Measurements from ENCODE around the gene TSSC4.

The TSSC4 gene

GRCh38 chr11:2387266-2387987, 13.1 kb upstream of the TSSC4 start:
- DNase-seq, result peak; percentile 48

DNA sequence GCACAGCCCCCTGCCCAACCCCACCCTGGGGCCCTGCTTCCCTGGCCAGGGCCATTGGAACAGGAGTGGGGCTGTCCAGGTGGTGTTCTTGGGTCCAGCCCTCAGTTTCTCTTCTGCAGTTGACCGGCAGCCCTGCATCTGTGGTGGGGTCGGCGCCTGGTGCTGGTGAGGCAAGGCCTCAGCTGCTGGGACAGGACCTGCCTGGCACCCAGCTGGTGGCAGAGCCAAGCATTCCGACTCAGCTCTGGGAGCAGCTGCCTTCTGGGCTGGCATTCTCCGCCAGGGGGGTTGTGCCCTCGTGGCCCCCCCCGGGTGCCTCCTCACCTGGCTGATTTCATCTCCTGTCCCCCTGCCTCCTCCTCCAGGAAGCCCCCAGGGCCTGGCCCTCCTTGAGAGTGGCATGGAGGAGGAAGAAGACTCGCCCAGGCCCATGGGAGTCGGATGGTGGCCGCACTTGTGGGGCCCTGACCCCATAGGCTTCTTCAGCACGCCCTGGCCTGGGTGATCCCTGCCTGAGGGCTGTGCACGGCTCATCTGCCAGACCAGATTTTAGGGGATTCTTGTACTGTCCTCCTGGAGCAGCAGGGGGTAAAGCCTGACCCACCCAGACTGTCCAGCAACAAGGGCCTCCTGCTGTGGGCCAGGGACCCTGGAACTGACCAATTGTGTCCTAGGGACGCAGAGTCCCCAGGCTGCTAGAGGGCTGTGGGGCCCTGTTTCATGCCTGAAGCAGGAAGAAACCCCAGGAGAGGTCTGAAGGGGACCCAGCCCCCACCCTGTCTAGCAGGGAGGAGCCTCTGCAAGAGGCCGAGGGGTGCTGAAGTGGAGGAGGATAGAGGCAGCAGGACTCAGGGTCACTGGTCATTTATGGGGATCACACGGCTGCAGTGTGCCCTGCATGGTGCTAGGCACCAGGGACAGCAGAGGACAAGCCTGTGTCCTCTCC, 11.8 kb upstream of the TSSC4 start:
- no peak for DNase-seq

DNA sequence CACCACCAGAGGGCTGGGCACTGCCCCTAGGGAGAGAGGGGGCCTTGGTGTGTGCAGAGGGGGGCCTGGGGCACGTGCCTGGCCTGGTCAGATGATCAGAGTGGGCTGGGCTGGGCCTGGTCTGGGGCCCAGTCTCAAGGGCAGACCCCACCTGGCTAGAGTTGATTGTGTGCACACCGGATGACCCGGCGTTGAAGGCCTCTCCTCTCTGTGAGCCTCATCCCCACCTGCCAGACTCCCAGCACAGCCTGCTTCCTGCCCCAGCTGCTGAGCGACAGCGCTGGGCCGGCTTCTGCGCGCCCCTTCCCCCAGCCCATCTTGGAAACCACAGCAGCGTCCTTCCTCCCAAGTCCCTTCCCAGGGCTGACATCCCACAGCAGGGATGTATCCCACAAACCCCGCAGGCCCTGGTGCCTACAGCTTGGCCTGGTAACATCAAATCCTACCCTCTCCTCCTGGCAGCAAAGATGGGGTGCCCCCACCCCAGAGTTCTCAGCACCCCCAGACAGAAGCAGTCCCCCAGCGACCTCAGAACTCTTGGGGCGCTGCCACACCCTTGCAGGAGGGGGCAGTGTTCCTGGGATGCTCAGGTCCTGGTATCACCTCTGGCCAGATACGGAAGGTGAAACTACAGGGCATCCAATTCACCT, 11.0 kb upstream of the TSSC4 start:
- no peak for DNase-seq

DNA sequence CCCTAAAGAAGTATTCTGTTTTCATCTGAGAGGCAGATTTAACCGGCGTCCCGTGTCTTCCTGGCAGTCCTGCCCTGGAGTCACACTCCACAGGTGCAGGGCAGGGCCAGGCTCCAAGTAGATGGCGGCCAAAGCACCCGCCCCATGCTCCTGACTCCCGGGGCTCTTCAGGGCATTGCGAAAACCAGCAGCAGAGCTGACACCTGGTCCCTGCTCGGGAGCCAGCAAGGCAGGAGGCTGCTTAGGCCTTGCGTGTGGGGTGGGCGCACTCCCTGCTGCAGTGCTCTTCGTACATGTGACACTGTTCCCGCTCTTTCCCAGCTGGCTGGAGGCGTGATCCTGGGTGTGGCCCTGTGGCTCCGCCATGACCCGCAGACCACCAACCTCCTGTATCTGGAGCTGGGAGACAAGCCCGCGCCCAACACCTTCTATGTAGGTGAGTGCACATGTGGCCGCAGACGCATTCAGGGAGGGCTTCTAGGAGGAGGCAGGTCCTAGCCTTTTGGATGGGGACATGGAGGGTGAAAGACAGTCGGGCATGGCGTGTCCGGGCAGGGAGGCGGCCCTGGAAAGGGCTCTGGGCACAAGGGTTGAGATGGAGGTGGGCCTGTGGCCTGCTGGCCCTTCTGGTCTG, 10.3 kb upstream of the TSSC4 start:
- no peak for DNase-seq

- peak; percentile 79 for DNase-seq
Observed at GRCh38 chr11:2390725-2391151, 9.8 kb upstream of the TSSC4 start.

- DNase-seq, result no peak
Observed at GRCh38 chr11:2391181-2391975, 9.2 kb upstream of the TSSC4 start.

DNA sequence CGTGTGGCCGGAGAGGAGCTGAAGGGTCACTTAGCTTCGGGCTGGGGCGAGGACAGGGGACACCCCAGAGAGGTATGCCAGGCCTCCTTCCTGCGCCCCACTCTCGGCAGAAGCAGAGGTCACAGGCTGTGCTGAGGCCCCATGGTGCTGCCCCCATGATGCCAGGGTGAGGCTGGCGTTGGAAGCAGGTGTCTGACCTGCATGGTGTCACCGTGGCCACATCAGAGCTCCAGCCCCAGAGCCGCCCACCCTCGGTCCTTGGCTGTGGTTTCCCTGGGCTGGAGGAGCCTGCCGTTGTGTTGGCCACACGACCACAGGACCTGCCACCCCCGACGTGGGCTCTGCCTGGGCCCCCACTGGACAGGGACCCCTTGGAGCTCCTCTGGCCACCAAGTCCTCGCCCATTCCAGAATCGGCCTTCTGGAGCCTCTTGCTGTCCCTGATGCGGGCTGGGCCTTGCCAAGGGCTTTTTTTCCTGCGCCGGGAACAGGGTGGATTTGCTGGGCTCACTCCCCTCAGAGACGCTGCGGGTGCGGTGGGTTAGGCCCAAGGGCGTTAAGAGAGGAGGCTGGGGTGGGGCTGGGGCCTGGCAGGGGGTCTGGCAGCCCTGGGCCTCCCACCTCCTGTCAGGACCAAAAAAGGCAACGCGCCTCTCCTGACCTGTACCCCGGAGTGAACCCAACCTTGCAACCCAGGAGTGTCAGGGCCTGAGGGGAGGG, 8.2 kb upstream of the TSSC4 start:
- no peak for DNase-seq

DNA sequence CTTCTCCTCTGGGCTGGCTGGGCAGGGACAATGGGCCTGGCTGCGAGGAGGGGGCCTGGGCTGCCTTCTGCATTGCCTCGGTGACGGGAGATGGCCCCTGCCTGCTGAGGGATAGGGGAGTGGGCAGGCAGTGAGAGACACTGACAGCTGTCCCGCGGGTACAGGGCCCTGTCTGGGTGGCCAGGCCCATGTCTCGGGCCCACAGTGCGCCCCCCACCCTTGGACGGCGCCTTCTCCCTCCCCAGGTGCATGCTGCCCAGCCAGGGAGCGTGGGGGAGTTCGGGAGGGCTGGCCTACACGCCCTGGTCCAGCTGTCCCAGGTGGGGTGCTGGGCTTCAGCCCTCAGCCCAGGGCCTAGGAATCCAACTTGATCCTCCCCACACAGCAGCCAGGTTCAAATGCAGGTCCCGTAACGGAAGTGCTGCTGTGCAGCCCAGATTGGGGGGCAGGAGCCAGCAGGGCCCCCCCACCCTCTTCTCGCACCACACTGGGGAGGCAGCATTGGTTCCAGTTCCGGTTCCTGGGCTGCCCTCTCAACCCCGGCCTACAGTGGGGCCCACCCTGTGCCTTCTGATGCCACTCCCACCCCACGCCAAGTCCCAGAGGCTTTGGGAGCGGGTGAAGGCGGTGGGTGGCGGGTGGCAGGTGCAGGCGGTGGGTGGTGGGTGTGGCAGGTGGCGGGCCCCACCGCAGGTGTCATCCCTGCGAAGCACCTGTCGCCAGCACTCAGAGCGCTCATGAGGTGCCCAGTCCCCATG, 7.3 kb upstream of the TSSC4 start:
- no peak for DNase-seq

DNA sequence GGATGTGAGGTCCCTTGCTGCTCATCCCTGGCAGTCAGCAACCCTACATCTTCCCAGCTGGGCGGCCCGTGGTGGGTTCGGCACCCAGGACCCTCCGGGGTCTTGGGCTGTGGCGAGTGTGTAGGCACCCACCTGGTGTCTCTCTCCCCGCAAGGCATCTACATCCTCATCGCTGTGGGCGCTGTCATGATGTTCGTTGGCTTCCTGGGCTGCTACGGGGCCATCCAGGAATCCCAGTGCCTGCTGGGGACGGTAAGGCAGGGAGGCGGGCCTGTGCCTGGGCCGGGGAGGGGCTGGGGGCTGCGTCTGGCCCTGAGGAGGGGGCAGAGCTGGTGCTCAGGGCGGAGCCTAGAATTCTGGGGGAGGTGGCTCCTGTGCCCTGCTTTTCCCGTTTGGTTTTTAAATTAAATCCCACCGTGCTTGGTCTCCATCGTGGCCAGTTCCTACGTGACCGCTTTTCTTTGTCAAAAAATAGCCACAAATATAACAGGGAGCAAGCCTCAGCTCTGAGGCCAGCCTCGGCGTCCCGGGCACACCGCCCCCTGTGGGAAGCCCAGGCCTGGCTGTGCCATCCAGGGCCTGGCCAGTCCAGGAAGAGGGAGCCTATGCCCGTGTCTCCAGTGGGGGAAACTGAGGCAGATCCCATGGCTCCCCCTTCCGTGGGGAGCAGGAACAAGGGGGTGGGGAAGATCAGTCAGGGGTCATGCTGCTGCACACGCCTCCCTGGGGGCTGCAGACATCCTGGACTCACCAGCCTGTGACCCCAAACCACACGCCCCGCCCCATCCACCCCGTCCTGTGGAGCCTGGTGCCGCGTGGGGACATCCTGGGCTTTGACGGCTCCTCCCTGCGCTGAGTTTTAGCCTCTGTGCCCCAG, 6.4 kb upstream of the TSSC4 start:
- DNase-seq, result no peak

- no peak for DNase-seq
Observed at GRCh38 chr11:2394818-2395105, 5.8 kb upstream of the TSSC4 start.

- DNase-seq, result no peak
Observed at GRCh38 chr11:2395211-2395730, 5.3 kb upstream of the TSSC4 start.

- no peak for DNase-seq
Observed at GRCh38 chr11:2395856-2396255, 4.7 kb upstream of the TSSC4 start.

DNA sequence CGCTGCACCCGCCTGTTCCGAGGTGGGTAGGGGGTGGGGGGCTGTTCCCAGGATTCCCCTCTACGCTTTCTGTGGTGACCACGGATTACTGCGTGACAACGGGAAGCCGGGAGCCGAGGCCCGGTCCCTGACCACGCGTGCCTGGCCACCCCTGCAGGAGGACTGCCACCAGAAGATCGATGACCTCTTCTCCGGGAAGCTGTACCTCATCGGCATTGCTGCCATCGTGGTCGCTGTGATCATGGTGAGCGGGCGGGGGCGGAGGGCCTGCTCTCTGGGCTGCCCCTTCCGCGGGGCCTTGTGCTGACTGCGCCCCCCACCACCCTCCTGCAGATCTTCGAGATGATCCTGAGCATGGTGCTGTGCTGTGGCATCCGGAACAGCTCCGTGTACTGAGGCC, 4.1 kb upstream of the TSSC4 start:
- no peak for DNase-seq

- DNase-seq, result no peak
Observed at GRCh38 chr11:2397005-2397404, 3.5 kb upstream of the TSSC4 start.

GRCh38 chr11:2398664-2399355, 1.7 kb upstream of the TSSC4 start:
- DNase-seq, result no peak

GRCh38 chr11:2399488-2400068, 972 bp upstream of the TSSC4 start:
- peak; percentile 51 for DNase-seq

GRCh38 chr11:2400762-2401435, 349 bp downstream of the TSSC4 start:
- no peak for DNase-seq

DNA sequence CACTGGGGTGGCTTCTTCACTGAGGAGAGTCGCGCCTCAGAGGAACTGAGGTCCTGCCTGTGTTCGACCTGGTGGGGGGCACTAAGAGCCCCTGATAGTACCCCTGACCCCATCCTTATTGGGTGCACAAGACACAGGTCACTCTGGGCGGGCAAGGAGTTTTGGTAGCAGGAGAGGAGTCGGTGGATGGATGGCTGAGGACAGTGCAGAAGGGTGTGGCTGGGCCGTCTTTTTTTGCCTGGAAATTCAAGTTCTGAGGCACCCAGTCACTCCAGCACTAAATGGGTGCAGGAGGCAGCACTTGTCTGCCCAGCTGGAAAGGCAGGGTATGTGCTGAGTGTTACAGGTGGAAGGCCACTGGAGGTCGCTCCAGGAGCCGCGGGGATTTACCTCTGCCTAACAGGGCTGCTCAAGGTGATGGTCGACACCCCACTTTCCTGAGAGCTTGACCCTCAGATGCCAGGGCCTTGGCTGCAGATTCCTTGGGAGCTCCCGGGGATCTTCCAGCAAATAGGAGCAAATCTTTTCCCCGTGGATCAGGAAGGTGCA, 960 bp downstream of the TSSC4 start:
- DNase-seq, result no peak

All from NCI-H69 (cell line).